Measurements from ENCODE around the gene GLE1. TPM values are rescaled to one million over a fixed set of nuclear protein-coding genes. Genes with fewer than 3 reads are reported as not detected.

The GLE1 gene
- total RNA-seq, 1 experiment from 2014 or later, result 36.6 TPM

- Histone ChIP-seq H3K27me3 (ENCODE audit: insufficient read depth, low read length) (no peaks in the 10 kb centered on the region), H3K27ac (ENCODE audit: low read depth, low read length) (peak within 1 kb of the TSS; percentile 82), H3K9me3 (ENCODE audit: control insufficient read depth in 1 of 2, insufficient read depth in 1 of 2, low read depth in 1 of 2, low read length in 2 of 2) (no peaks in the 10 kb centered on the region), H3K79me2 (ENCODE audit: insufficient read depth, low read length) (peaks cover 18% of the 10 kb centered on the region), H3K4me2 (ENCODE audit: low read length) (peak within 1 kb of the TSS; percentile 92), H2AFZ (ENCODE audit: low read depth, low read length, poor library complexity, severe bottlenecking) (no peak within 1 kb of the TSS), H3K4me3 (replicated peaks in 1 of 2; ENCODE audit: low read depth in 1 of 2, low read length in 2 of 2) (peak within 1 kb of the TSS; percentile 82 to 85), H3K4me1 (ENCODE audit: control insufficient read depth in 1 of 2, insufficient read depth in 2 of 2, low read length in 2 of 2) (peaks cover 5 to 22% of the 10 kb centered on the region in 2 experiments; a peak in 3 of 4 replicates), H4K20me1 (ENCODE audit: insufficient read depth) (no peaks in the 10 kb centered on the region), H3K9ac (ENCODE audit: low read length) (peak within 1 kb of the TSS; percentile 90), H3K9me2 (ENCODE audit: insufficient read depth) (no peaks in the 10 kb centered on the region), H3K36me3 (ENCODE audit: control insufficient read depth in 1 of 2, insufficient read depth in 2 of 2, low read length in 2 of 2) (peaks cover 10 to 17% of the 10 kb centered on the region in 2 experiments; a peak in 3 of 4 replicates)
- BruUV-seq (replicated peaks), result no TSS peak
- ChIA-PET CTCF (interaction anchor here (1.3 kb wide), 1 partner anchor 17 kb away, joined by 7 read pairs; no protein-coding TSS in a partner anchor), POLR2A (interaction anchor here (1.0 kb wide), 1 partner anchor 35 kb away, joined by 5 read pairs; the partner anchor contains the start of gene CERCAM), RAD21 (ENCODE audit: low non-redundant PET in 1 of 2, low total read pairs in 2 of 2, uncharacterized antibody in 2 of 2, unreplicated experiment in 2 of 2) (no interaction called here)
- DNase-seq (ENCODE audit: low read depth, low spot score), result peak; percentile 87
- ATAC-seq, result peak; percentile 89
- intact Hi-C loops (cut with micrococcal nuclease), result loop anchor here (5.0 kb wide), 1 partner anchor 96 kb away; the partner anchor contains the start of gene SPTAN1
- peak; percentile 87 for TF ChIP-seq POLR2AphosphoS5 (IDR thresholded peaks at IDR 0.05; ENCODE audit: low read depth, low read length)
- TF ChIP-seq SIN3A (IDR thresholded peaks at IDR 0.05; ENCODE audit: low read depth), result no peak; the same call in none of the 2 replicates
- no peak for TF ChIP-seq CTCF (IDR thresholded peaks at IDR 0.05 in 2 of 3, conservative IDR thresholded peaks at IDR 0.05 in 1 of 3; ENCODE audit: borderline replicate concordance in 1 of 3, insufficient read depth in 1 of 3, low read depth in 2 of 3, low read length in 2 of 3)
- TF ChIP-seq ZFX (IDR thresholded peaks at IDR 0.05), result peak; percentile 57
- no peak for TF ChIP-seq TCF7L2 (IDR thresholded peaks at IDR 0.05; ENCODE audit: borderline replicate concordance, extremely low read depth, insufficient read depth, insufficient read length)
- TF ChIP-seq EGR1 (IDR thresholded peaks at IDR 0.05; ENCODE audit: low read depth), result 0 out of 2 replicates have a peak, but pooled peaks have one; percentile 33
- no peak for TF ChIP-seq ZBTB33 (IDR thresholded peaks at IDR 0.05; ENCODE audit: extremely low read depth, insufficient replicate concordance, low read length)
- no peak for TF ChIP-seq YY1 (IDR thresholded peaks at IDR 0.05; ENCODE audit: extremely low read depth, insufficient replicate concordance, low read depth, low read length)
- no peak for TF ChIP-seq FOSL1 (IDR thresholded peaks at IDR 0.05; ENCODE audit: low read depth)
- no peak for TF ChIP-seq REST (IDR thresholded peaks at IDR 0.05; ENCODE audit: low read depth)
- TF ChIP-seq SRF (IDR thresholded peaks at IDR 0.05; ENCODE audit: low read depth), result no peak
- TF ChIP-seq MAX (IDR thresholded peaks at IDR 0.05), result peak; percentile 70
- TF ChIP-seq JUND (IDR thresholded peaks at IDR 0.05), result no peak
- no peak for TF ChIP-seq ATF3 (IDR thresholded peaks at IDR 0.05)
- TF ChIP-seq EZH2phosphoT487 (IDR thresholded peaks at IDR 0.05; ENCODE audit: borderline replicate concordance), result no peak
- TF ChIP-seq ZNF274 (IDR thresholded peaks at IDR 0.05; ENCODE audit: low read depth, low read length), result no peak
- peak; percentile 83 for TF ChIP-seq ELF1 (IDR thresholded peaks at IDR 0.05; ENCODE audit: borderline replicate concordance, low read depth)
- peak; percentile 89 for TF ChIP-seq CEBPB (IDR thresholded peaks at IDR 0.05; ENCODE audit: low read depth)
These were observed 48.5 kb upstream of the GLE1 start, which contains the start of gene ODF2 for GRCh38 chr9:128455849-128456612. Gene ODF2, plus strand, starts transcription at chr9:128456006. Its CDS starts 86 bp downstream, at chr9:128456092.
